NCI-H2196 (cell line): ENCODE measurements around the gene ATAD3B.

Source experiments
- DNase-seq: peaks from one replicate; lab custom pipeline; 2025; ENCODE audit not compliant: unreplicated experiment; lab: John Stamatoyannopoulos, UW

Gene ATAD3B

DNA sequence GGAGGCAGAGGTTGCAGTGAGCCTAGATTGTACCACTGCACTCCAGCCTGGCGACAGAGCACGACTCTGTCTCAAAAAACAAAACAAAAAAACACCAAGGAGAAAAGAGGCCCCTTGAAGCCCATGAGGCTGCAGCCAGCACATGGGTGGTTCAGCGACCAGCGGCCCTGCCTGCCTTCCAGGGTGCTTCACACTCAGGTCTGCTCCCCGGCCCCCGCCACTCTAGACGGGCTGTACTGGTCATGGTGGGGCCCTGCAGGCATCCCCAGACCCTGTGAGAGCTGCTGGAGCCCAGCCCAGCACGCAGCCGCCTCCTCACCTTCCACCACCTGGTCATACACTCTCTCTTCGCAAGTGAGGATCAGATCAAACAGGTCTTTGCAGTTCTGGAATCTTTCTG, 73.0 kb downstream of the ATAD3B start:
- no peak for DNase-seq
